IMR-90 (cell line): Measurements from ENCODE around the gene NOL12. TPM values are rescaled to one million over a fixed set of nuclear protein-coding genes. Genes with fewer than 3 reads are reported as not detected.

Experiments
- ATAC-seq: fragments of 200-7000 bp; cut with Tn5 transposase; 2 replicates; pipeline ENCODE4 v1.9.1; 2020; ENCODE audit warnings: low read depth, mild to moderate bottlenecking, moderate library complexity
- BruUV-seq: library from RNA; stranded (reverse); fragments of 400-500 nt; replicated peaks from 2 replicates; lab custom pipeline; 2021; lab: Mats Ljungman, UMichigan
- CTCF ChIA-PET: fragments of 300-600 bp; formaldehyde crosslinking; extraction: SDS; loops from one replicate; lab custom pipeline; 2021; ENCODE audit warnings: antibody characterized with exemption; lab: Yijun Ruan, JAX
- POLR2A ChIA-PET: fragments of 300-600 bp; sonication (Branson Sonifier 250); formaldehyde crosslinking; loops from one replicate; lab custom pipeline; 2022; ENCODE audit warnings: antibody characterized with exemption; ENCODE audit not compliant: unreplicated experiment; lab: Charles Lee
- DNase-seq: peaks from one replicate; pipeline ENCODE4 v3.0.0; 2013
- H2AFZ ChIP-seq: replicated peaks from 2 replicates; pipeline ENCODE3; 2013; ENCODE audit warnings: low read length, mild to moderate bottlenecking; ENCODE audit not compliant: poor library complexity
- H2AK5ac ChIP-seq: 2 replicates; pipeline ENCODE4 v1.6.1; 2013; ENCODE audit warnings: low read depth, low read length, inconsistent platforms
- H2AK9ac ChIP-seq: replicated peaks from 2 replicates; pipeline ENCODE3; 2013; ENCODE audit warnings: mild to moderate bottlenecking, low read depth, low read length, moderate library complexity; ENCODE audit not compliant: poor library complexity
- H2BK120ac ChIP-seq: 2 replicates; pipeline ENCODE4 v1.6.1; 2013; ENCODE audit warnings: low read depth, low read length, inconsistent platforms
- H2BK15ac ChIP-seq: 3 replicates; pipeline ENCODE4 v1.6.1; 2013; ENCODE audit warnings: low read depth, low read length, inconsistent platforms
- H2BK20ac ChIP-seq: 2 replicates; pipeline ENCODE4 v1.6.1; 2013; ENCODE audit warnings: low read depth, mild to moderate bottlenecking, inconsistent platforms, low read length, moderate library complexity
- H2BK5ac ChIP-seq: 2 replicates; pipeline ENCODE4 v1.6.1; 2013; ENCODE audit warnings: mild to moderate bottlenecking, low read depth, low read length, inconsistent platforms; ENCODE audit not compliant: poor library complexity, severe bottlenecking
- H3K14ac ChIP-seq: replicated peaks from 2 replicates; pipeline ENCODE4 v1.6.1; 2013; ENCODE audit warnings: low read depth, low read length, inconsistent platforms
- H3K18ac ChIP-seq: 2 replicates; pipeline ENCODE4 v1.6.1; 2013; ENCODE audit warnings: low read depth, low read length, control low read depth
- H3K23ac ChIP-seq: 2 replicates; pipeline ENCODE4 v1.6.1; 2013; ENCODE audit warnings: low read depth, low read length, inconsistent platforms
- H3K27ac ChIP-seq: 2 replicates; pipeline ENCODE4 v1.5.1; 2013; ENCODE audit warnings: mild to moderate bottlenecking, control low read depth, low read length; ENCODE audit not compliant: insufficient read depth
- H3K27me3 ChIP-seq: 2 replicates; pipeline ENCODE4 v1.6.1; 2013; ENCODE audit warnings: low read length; ENCODE audit not compliant: control insufficient read depth, insufficient read depth
- H3K36me3 ChIP-seq: 2 replicates; pipeline ENCODE4 v1.6.1; 2013; ENCODE audit warnings: low read length, mixed read lengths; ENCODE audit not compliant: control insufficient read depth, insufficient read depth
- H3K4ac ChIP-seq: 2 replicates; pipeline ENCODE4 v1.6.1; 2013; ENCODE audit warnings: low read depth, low read length, inconsistent platforms
- H3K4me1 ChIP-seq: 2 replicates; pipeline ENCODE4 v1.6.1; 2013; ENCODE audit warnings: low read length, mixed read lengths; ENCODE audit not compliant: control insufficient read depth, insufficient read depth
- H3K4me2 ChIP-seq: 2 replicates; pipeline ENCODE4 v1.6.1; 2013; ENCODE audit warnings: low read depth, mild to moderate bottlenecking, control low read depth, low read length, moderate library complexity
- H3K4me3 ChIP-seq: 2 replicates; pipeline ENCODE4 v1.5.1; 2013; ENCODE audit warnings: low read depth, mild to moderate bottlenecking, control low read depth, low read length, moderate library complexity; ENCODE audit not compliant: insufficient read depth
- H3K56ac ChIP-seq: 2 replicates; pipeline ENCODE4 v1.6.1; 2013; ENCODE audit warnings: low read length, inconsistent platforms; ENCODE audit not compliant: insufficient read depth; ENCODE audit errors: extremely low read depth
- H3K79me1 ChIP-seq, 2 experiments: 2 replicates each; pipeline ENCODE4 v1.6.1; 2013; ENCODE audit warnings: low read length in 2 of 2, inconsistent platforms in 1 of 2, low read depth in 1 of 2
- H3K9ac ChIP-seq: 2 replicates; pipeline ENCODE4 v1.6.1; 2013; ENCODE audit warnings: low read depth, low read length, control low read depth
- H3K9me1 ChIP-seq: 2 replicates; pipeline ENCODE4 v1.6.1; 2013; ENCODE audit warnings: low read length, inconsistent platforms; ENCODE audit not compliant: insufficient read depth
- H3K9me3 ChIP-seq: 2 replicates; pipeline ENCODE4 v1.6.1; 2013; ENCODE audit warnings: low read length; ENCODE audit not compliant: control insufficient read depth, insufficient read depth
- H4K20me1 ChIP-seq: 2 replicates; pipeline ENCODE4 v1.6.1; 2013; ENCODE audit warnings: low read length, inconsistent platforms; ENCODE audit not compliant: insufficient read depth
- H4K5ac ChIP-seq: 2 replicates; pipeline ENCODE4 v1.6.1; 2013; ENCODE audit warnings: mild to moderate bottlenecking, low read depth, low read length, control low read depth
- H4K8ac ChIP-seq, 2 experiments: 2 replicates each; pipeline ENCODE4 v1.6.1; 2013; ENCODE audit warnings: low read depth in 2 of 2, low read length in 2 of 2, control low read depth in 1 of 2, inconsistent platforms in 1 of 2
- H4K91ac ChIP-seq: 2 replicates; pipeline ENCODE4 v1.6.1; 2013; ENCODE audit warnings: low read depth, low read length, inconsistent platforms; ENCODE audit not compliant: insufficient read depth
- CEBPB ChIP-seq: IDR thresholded peaks from 2 replicates; pipeline ENCODE4 v1.6.1; 2012; ENCODE audit warnings: low read depth, low read length, improper control_type of control experiment
- CHD1 ChIP-seq: IDR thresholded peaks from 2 replicates; pipeline ENCODE4 v1.6.1; 2012; ENCODE audit warnings: low read depth, low read length, improper control_type of control experiment
- FOS ChIP-seq: fragments of 150-350 bp; IDR thresholded peaks from 2 replicates; pipeline ENCODE4 v1.6.1; 2016; ENCODE audit warnings: low read depth, low read length
- MAFK ChIP-seq: IDR thresholded peaks from 2 replicates; pipeline ENCODE4 v1.6.1; 2012; ENCODE audit warnings: low read depth, low read length, improper control_type of control experiment
- NFE2L2 ChIP-seq: fragments of 150-350 bp; IDR thresholded peaks from 2 replicates; pipeline ENCODE4 v1.6.1; 2016; ENCODE audit warnings: low read depth, mild to moderate bottlenecking, low read length
- RCOR1 ChIP-seq: IDR thresholded peaks from 2 replicates; pipeline ENCODE4 v1.6.1; 2012; ENCODE audit warnings: mild to moderate bottlenecking, low read length, improper control_type of control experiment; ENCODE audit not compliant: insufficient replicate concordance
- USF2 ChIP-seq: fragments of 150-350 bp; IDR thresholded peaks from 2 replicates; pipeline ENCODE4 v1.6.1; 2017; ENCODE audit warnings: mild to moderate bottlenecking, antibody characterized with exemption, low read length, low read depth
- WGBS, 2 experiments: methylation state at CpG; one replicate each; pipeline versions ENCODE4 v1.1.5 to v1.1.7; 2013; ENCODE audit warnings: missing lambda C conversion rate in 2 of 2; ENCODE audit not compliant: insufficient read length in 1 of 2; ENCODE audit errors: extremely low coverage in 2 of 2; 5-methylcytosine and 5-hydroxymethylcytosine counted together
- dilution Hi-C: fragments of 300-500 bp; cut with HindIII; formaldehyde crosslinking; loops from one replicate; pipeline ENCODE4 v1.14.3; 2018; ENCODE audit warnings: low sequenced_read_pairs; ENCODE audit not compliant: unreplicated experiment
- in situ Hi-C: fragments of 300-500 bp; cut with MboI; formaldehyde crosslinking; loops from 3 replicates; pipeline ENCODE4 v1.14.3; 2019; ENCODE audit warnings: low sequenced_read_pairs, inconsistent platforms, mixed read lengths
- intact Hi-C: fragments of 100-400 bp; cut with micrococcal nuclease; formaldehyde crosslinking; loops from 2 replicates; pipeline ENCODE4 v1.10.0; 2022
- polyA plus RNA-seq, 3 experiments: library from polyadenylated mRNA; depleted of rRNA; stranded (reverse); fragments of >200 nt; gene quantifications; 2 replicates each; pipeline ENCODE4 v1.2.3, GENCODE V29; 2012; ENCODE audit warnings: low replicate concordance in 1 of 3
- total RNA-seq: library from RNA; depleted of rRNA; stranded (reverse); fragments of >200 nt; gene quantifications from 2 replicates; pipeline ENCODE4 v1.2.3, GENCODE V29; 2012

NOL12 gene
- total and polyA plus RNA-seq, 2 of the 4 experiments (the other 2 are of a cell fraction): 16.0 to 25.6 TPM

- DNase-seq (peak; percentile 32), ATAC-seq (no peak)
- Histone ChIP-seq H3K4me3 (no peak overlapping the region), H4K91ac (no peak overlapping the region), H3K27me3 (no peaks in the 10 kb centered on the region), H3K79me1 (peaks cover 0 to 7% of the 10 kb centered on the region in 2 experiments; a peak in 1 of 4 replicates), H2BK20ac (no peak overlapping the region), H3K9me1 (peaks cover 15% of the 10 kb centered on the region; the same call in 1 of the 2 replicates), H3K36me3 (no peaks in the 10 kb centered on the region), H3K23ac (no peak overlapping the region), H3K9ac (no peak overlapping the region), H2AK5ac (no peak overlapping the region), H4K5ac (no peak overlapping the region), H2BK5ac (no peak overlapping the region), H4K20me1 (no peaks in the 10 kb centered on the region), H4K8ac (no peak overlapping the region), H3K4me1 (peaks cover 4% of the 10 kb centered on the region; the same call in 1 of the 2 replicates), H2BK120ac (no peak overlapping the region), H3K9me3 (no peaks in the 10 kb centered on the region), H3K4me2 (no peak overlapping the region), H3K14ac (no peak overlapping the region), H3K18ac (no peak overlapping the region), H3K27ac (no peak overlapping the region), H2AFZ (no peak overlapping the region), H3K4ac (no peak overlapping the region), H2AK9ac (no peak overlapping the region), H3K56ac (no peak overlapping the region), H2BK15ac (no peak overlapping the region)
- dilution Hi-C loops: no loop called here
- POLR2A ChIA-PET: no interaction called here
- CTCF ChIA-PET: no interaction called here
- TF ChIP-seq USF2 (no peak), CHD1 (no peak), NFE2L2 (no peak), RCOR1 (no peak), MAFK (no peak), CEBPB (peak; percentile 69), FOS (no peak)
- intact Hi-C loops: no loop called here
- in situ Hi-C loops: no loop called here
- WGBS, 2 experiments: 83% methylated on average over 2 of the region's 8 CpGs; no CpG with 5 or more reads in 1 of the 2 experiments
- BruUV-seq: no TSS peak
These were observed 15.1 kb downstream of the NOL12 start for GRCh38 chr22:37701141-37701786.
